Gastroesophageal sphincter (tissue), 4 donors: ENCODE results near the gene REX1BD. TPM values are rescaled to one million over a fixed set of nuclear protein-coding genes. Genes with fewer than 3 reads are reported as not detected.

Source experiments
- ATAC-seq: fragments of 150-250 bp; one replicate; pipeline ENCODE4 v1.9.1; 2016; ENCODE audit warnings: mild to moderate bottlenecking, moderate library complexity
- H3K27ac ChIP-seq, 4 donors: fragments of 200-600 bp; sonication (generic) in 3 of 4; 1 replicate in 3 of 4; 2 replicates in 1 of 4; pipeline ENCODE4 v1.5.1; 2016 to 2019
- H3K27me3 ChIP-seq: fragments of 200-600 bp; sonication (generic); one replicate; pipeline ENCODE4 v1.5.1; 2019
- H3K36me3 ChIP-seq, 2 donors: fragments of 200-600 bp; sonication (generic); one replicate each; pipeline ENCODE4 v1.5.1; 2019; ENCODE audit warnings: control low read depth in 1 of 2
- H3K4me1 ChIP-seq, 3 donors: fragments of 200-600 bp; sonication (generic); 1 replicate in 2 of 3; 2 replicates in 1 of 3; pipeline ENCODE4 v1.5.1; 2016 to 2019; ENCODE audit warnings: control low read depth in 2 of 3
- H3K4me3 ChIP-seq, 2 donors: fragments of 200-600 bp; sonication (generic); one replicate each; pipeline ENCODE4 v1.5.1; 2019; ENCODE audit warnings: mild to moderate bottlenecking in 1 of 2, moderate library complexity in 1 of 2
- H3K9me3 ChIP-seq, 3 donors: fragments of 200-600 bp; sonication (generic); one replicate each; pipeline ENCODE4 v1.5.1; 2017 to 2019; ENCODE audit warnings: control low read depth in 2 of 3
- EP300 ChIP-seq: sonication (generic); formaldehyde crosslinking; IDR thresholded peaks from one replicate; pipeline ENCODE4 v1.6.1; 2017; ENCODE audit warnings: antibody characterized with exemption, mild to moderate bottlenecking
- POLR2A ChIP-seq, 2 donors: fragments of 450-650 bp; IDR thresholded peaks; one replicate each; pipeline ENCODE4 v1.6.1; 2017; ENCODE audit warnings: antibody characterized with exemption in 2 of 2, mild to moderate bottlenecking in 2 of 2, moderate library complexity in 1 of 2
- POLR2AphosphoS5 ChIP-seq: sonication (generic); formaldehyde crosslinking; IDR thresholded peaks from one replicate; pipeline ENCODE4 v1.6.1; 2017; ENCODE audit warnings: antibody characterized with exemption
- WGBS, 2 donors: methylation state at CpG; one replicate each; pipeline ENCODE4 v1.1.5; 2018; ENCODE audit warnings: low coverage in 1 of 2; 5-methylcytosine and 5-hydroxymethylcytosine counted together
- total RNA-seq, 4 donors: library from RNA; depleted of rRNA; stranded (reverse); fragments of >200 nt; gene quantifications; one replicate each; pipeline ENCODE4 v1.1.0, GENCODE V29; 2016
- TF ChIP-seq, protein P1 (sequence below), 4 experiments: fragments of 200-600 bp in 2 of 4; fragments of 450-650 bp in 2 of 4; sonication (generic) in 1 of 4; IDR thresholded peaks; one replicate each; pipeline ENCODE4 v1.5.1; 2017 to 2019; ENCODE audit warnings: antibody characterized with exemption in 4 of 4, mild to moderate bottlenecking in 2 of 4, moderate library complexity in 2 of 4

REX1BD gene
- total RNA-seq, 4 donors from 2014 or later = 64.8 to 72.6 (median 68.6) TPM

DNA sequence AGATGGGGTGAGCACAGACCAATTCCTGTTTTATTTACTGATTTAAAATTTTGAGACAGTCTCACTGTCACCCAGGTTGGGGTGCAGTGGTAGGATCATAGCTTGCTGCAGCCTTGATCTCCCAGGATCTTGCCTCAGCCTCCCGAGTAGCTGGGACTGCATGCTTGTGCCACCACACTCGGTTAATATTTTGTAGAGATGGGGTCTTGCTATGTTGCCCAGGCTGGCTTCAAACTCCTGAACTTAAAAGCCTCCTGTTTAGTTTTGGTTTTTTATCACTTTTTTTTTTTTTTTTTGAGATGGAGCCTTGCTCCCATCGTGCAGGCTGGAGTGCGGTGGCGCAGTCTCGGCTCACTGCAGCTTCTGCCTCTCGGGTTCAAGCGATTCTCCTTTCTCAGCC is 12.2 kb upstream of the REX1BD start:
- Histone ChIP-seq H3K4me3 (no peak overlapping the region), H3K4me1 (peaks cover 4 to 26% (median 12%) of the 10 kb centered on the region in 3 donors), H3K36me3 (peaks cover 0 to 56% of the 10 kb centered on the region in 2 donors), H3K27me3 (no peaks in the 10 kb centered on the region), H3K27ac (no peak overlapping the region), H3K9me3 (no peaks in the 10 kb centered on the region)
- ATAC-seq = no peak
- 93 to 100% methylated on average over 4 to 7 of the region's 8 CpGs for WGBS, 2 donors
- TF ChIP-seq POLR2AphosphoS5 (no peak), EP300 (no peak), POLR2A (IDR thresholded peaks at IDR 0.05) (no peak)
- TF ChIP-seq, protein P1, sequence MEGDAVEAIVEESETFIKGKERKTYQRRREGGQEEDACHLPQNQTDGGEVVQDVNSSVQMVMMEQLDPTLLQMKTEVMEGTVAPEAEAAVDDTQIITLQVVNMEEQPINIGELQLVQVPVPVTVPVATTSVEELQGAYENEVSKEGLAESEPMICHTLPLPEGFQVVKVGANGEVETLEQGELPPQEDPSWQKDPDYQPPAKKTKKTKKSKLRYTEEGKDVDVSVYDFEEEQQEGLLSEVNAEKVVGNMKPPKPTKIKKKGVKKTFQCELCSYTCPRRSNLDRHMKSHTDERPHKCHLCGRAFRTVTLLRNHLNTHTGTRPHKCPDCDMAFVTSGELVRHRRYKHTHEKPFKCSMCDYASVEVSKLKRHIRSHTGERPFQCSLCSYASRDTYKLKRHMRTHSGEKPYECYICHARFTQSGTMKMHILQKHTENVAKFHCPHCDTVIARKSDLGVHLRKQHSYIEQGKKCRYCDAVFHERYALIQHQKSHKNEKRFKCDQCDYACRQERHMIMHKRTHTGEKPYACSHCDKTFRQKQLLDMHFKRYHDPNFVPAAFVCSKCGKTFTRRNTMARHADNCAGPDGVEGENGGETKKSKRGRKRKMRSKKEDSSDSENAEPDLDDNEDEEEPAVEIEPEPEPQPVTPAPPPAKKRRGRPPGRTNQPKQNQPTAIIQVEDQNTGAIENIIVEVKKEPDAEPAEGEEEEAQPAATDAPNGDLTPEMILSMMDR (IDR thresholded peaks at IDR 0.05) = no peak

DNA sequence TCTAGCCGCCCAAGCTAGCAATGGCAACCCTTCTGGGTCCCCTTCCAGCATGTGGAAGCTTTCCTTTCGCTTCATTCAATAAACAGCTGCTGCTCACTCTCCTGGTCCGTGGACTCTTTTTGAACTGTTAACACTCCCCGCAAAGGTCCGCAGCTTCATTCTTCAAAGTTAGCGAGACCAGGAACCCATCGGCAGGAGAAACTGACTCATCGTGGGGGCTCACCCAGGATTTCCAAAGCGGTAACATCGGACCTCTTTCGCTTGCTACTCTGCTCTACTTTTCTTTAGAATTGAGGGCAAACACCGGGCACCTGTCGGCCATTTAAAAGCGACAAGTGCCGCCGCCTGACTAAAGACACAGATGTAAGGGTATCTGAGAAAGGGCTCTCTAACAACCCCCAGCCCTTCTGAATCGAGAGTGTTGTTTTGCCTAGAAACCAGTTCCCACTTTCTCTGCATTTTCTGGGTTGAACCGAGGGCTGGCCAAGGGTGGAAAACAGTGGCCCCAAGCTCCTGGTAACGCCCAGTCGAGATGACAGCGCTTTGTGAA is 11.2 kb upstream of the REX1BD start:
- ATAC-seq = no peak

DNA sequence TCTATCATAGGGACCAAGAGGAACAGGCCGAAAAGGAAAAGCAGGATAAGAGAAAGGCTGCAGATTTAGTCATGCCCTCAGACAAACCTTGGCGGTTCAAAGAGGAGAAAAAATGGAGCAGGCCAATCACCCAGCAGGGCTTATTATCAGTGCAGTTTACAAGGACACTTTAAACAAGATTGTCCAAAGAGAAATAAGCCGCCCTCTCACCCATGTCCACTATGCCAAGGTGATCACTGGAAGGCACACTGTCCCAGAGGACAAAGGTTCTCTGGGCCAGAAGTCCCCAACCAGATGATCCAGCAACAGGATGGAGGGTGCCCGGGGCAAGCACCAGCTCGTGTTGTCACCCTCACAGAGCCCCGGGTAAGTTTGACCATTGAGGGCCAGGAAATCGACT is 8.3 kb upstream of the REX1BD start:
- 39 to 69% methylated on average over 2 to 4 of the region's 7 CpGs for WGBS, 2 donors
- peaks cover 0 to 33% of the 10 kb centered on the region in 2 donors for H3K36me3 ChIP-seq
- H3K4me3 ChIP-seq = no peak overlapping the region
- TF ChIP-seq POLR2A (IDR thresholded peaks at IDR 0.05) (no peak), POLR2AphosphoS5 (no peak), EP300 (no peak)
- TF ChIP-seq, protein P1 (IDR thresholded peaks at IDR 0.05) = no peak
- ATAC-seq = no peak
- H3K27me3 ChIP-seq = no peaks in the 10 kb centered on the region
- H3K4me1 ChIP-seq = no peaks in the 10 kb centered on the region
- H3K27ac ChIP-seq = no peak overlapping the region
- no peaks in the 10 kb centered on the region for H3K9me3 ChIP-seq

More for the DNA sequence above, 11.2 kb upstream of the REX1BD start:
- peaks cover 4 to 21% (median 12%) of the 10 kb centered on the region in 3 donors for H3K4me1 ChIP-seq
- no peak overlapping the region for H3K27ac ChIP-seq
- no peak for TF ChIP-seq POLR2AphosphoS5
- no peak for TF ChIP-seq EP300
- TF ChIP-seq, protein P1 (IDR thresholded peaks at IDR 0.05) = no peak
- TF ChIP-seq POLR2A (IDR thresholded peaks at IDR 0.05) = no peak
- WGBS, 2 donors = 77 to 78% methylated on average over 14 to 19 of the region's 21 CpGs
- H3K4me3 ChIP-seq = no peak overlapping the region
- H3K36me3 ChIP-seq = peaks cover 0 to 56% of the 10 kb centered on the region in 2 donors
- H3K27me3 ChIP-seq = no peaks in the 10 kb centered on the region
- H3K9me3 ChIP-seq = no peaks in the 10 kb centered on the region

DNA sequence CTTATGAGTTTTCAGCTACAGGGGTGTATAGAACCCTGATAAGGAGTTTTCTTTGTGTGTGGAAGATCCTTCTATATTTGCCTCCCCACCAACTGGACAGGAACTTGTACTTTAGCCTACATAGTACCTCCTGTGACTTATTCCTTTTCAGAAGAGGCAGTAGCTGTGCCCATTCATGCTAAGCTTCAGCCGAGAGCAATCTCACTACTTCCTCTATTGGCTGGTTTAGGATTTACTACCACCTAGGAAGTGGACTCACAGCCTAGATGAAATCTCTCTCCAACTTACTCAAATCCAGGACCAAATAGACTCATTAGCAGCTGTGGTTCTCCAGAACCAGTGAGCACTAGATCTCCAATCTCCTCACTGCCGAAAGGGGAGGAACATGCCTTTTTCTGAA is 2.3 kb upstream of the REX1BD start:
- no peak overlapping the region for H3K27ac ChIP-seq
- WGBS, 2 donors = 37 to 60% methylated on average over 2 of the region's 2 CpGs
- no peak for ATAC-seq
- no peaks in the 10 kb centered on the region for H3K27me3 ChIP-seq
- no peak overlapping the region for H3K4me3 ChIP-seq
- peaks cover 0 to 36% (median 12%) of the 10 kb centered on the region in 3 donors for H3K4me1 ChIP-seq
- no peaks in the 10 kb centered on the region for H3K9me3 ChIP-seq
- TF ChIP-seq POLR2A (IDR thresholded peaks at IDR 0.05) = no peak
- TF ChIP-seq, protein P1 (IDR thresholded peaks at IDR 0.05) = no peak
- TF ChIP-seq POLR2AphosphoS5 = no peak
- no peak for TF ChIP-seq EP300
- H3K36me3 ChIP-seq = peaks cover 0 to 9% of the 10 kb centered on the region in 2 donors

DNA sequence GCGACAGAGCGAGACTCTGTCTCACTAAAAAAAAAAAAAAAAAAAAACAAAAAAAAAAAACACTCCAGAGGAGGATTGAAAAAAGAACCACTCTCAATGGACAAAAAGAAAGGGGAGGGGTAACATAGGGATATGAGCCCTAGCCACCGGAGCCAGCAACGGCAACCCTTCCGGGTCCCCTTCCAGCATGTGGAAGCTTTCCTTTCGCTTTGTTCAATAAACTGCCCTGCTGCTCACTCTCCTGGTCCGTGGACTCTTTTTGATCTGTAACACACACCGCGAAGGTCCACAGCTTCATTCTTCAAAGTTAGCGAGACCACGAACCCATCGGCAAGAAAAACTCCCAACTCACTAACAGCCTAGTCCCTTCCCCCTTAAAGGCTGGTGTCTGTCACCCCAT is 1.0 kb upstream of the REX1BD start:
- TF ChIP-seq POLR2A (IDR thresholded peaks at IDR 0.05) (no peak), POLR2AphosphoS5 (no peak), EP300 (no peak)
- TF ChIP-seq, protein P1 (IDR thresholded peaks at IDR 0.05) = no peak
- 77 to 88% methylated on average over 5 to 10 of the region's 12 CpGs for WGBS, 2 donors

More for the DNA sequence above, 1.0 kb upstream of the REX1BD start:
- ATAC-seq = no peak
- Histone ChIP-seq H3K9me3 (no peaks in the 10 kb centered on the region), H3K4me3 (no peak overlapping the region), H3K27me3 (no peaks in the 10 kb centered on the region), H3K4me1 (peaks cover 0 to 36% (median 12%) of the 10 kb centered on the region in 3 donors), H3K36me3 (peaks cover 0 to 16% of the 10 kb centered on the region in 2 donors), H3K27ac (peak overlapping the region in 3 of 4 donors; percentile 83 to 88 (median 86))
